HS-5 (cell line): ENCODE data around the gene SLC24A3.
A peak's percentile ranks its signal among the peaks of the same experiment; 100 is the strongest.

Source experiments
- DNase-seq: peaks from one replicate; pipeline ENCODE4 v3.0.0-alpha.2; 2012; ENCODE audit warnings: low read depth

SLC24A3 gene

GRCh38 chr20:19212469-19212815 is at the start of gene SLC24A3:
SLC24A3 (plus strand) TSS chr20:19212642.
- no peak for DNase-seq

GRCh38 chr20:19170148-19170547 is 42.3 kb upstream of the SLC24A3 start:
- DNase-seq, result no peak

- DNase-seq, result no peak
Observed at GRCh38 chr20:19172637-19173036, 39.8 kb upstream of the SLC24A3 start.

- DNase-seq, result no peak
Observed at GRCh38 chr20:19176470-19177052, 35.9 kb upstream of the SLC24A3 start.

GRCh38 chr20:19181552-19181951 is 30.9 kb upstream of the SLC24A3 start:
- no peak for DNase-seq

- DNase-seq, result no peak
Observed at GRCh38 chr20:19185083-19185482, 27.4 kb upstream of the SLC24A3 start.

GRCh38 chr20:19193349-19193748 is 19.1 kb upstream of the SLC24A3 start:
- DNase-seq, result no peak

GRCh38 chr20:19205981-19206396 is 6.5 kb upstream of the SLC24A3 start:
- DNase-seq, result peak; percentile 5

- DNase-seq, result no peak
Observed at GRCh38 chr20:19207541-19207940, 4.9 kb upstream of the SLC24A3 start.

GRCh38 chr20:19210391-19211155 is 1.9 kb upstream of the SLC24A3 start:
- DNase-seq, result no peak

GRCh38 chr20:19211252-19211651 is 1.2 kb upstream of the SLC24A3 start:
- no peak for DNase-seq

- no peak for DNase-seq
Observed at GRCh38 chr20:19211661-19212468, 577 bp upstream of the SLC24A3 start.

GRCh38 chr20:19212821-19213502 is 520 bp downstream of the SLC24A3 start:
- DNase-seq, result no peak

GRCh38 chr20:19213946-19214490 is 1.6 kb downstream of the SLC24A3 start:
- no peak for DNase-seq

- no peak for DNase-seq
Observed at GRCh38 chr20:19218411-19218810, 6.0 kb downstream of the SLC24A3 start.

- DNase-seq, result no peak
Observed at GRCh38 chr20:19222520-19223040, 10.1 kb downstream of the SLC24A3 start.

GRCh38 chr20:19223640-19224039 is 11.2 kb downstream of the SLC24A3 start:
- no peak for DNase-seq

- DNase-seq, result no peak
Observed at GRCh38 chr20:19231359-19232035, 19.1 kb downstream of the SLC24A3 start.

- DNase-seq, result no peak
Observed at GRCh38 chr20:19232997-19233794, 20.8 kb downstream of the SLC24A3 start.

GRCh38 chr20:19236371-19237055 is 24.1 kb downstream of the SLC24A3 start:
- no peak for DNase-seq
